ENCODE results near the gene PI16. TPM values are rescaled to one million over a fixed set of nuclear protein-coding genes. Genes with fewer than 3 reads are reported as not detected.

The PI16 gene
- total and polyA plus RNA-seq, 2 donors (not counting 1 experiment from before 2014, with no cell fraction given), result 1.4 to 7.4 TPM

DNA sequence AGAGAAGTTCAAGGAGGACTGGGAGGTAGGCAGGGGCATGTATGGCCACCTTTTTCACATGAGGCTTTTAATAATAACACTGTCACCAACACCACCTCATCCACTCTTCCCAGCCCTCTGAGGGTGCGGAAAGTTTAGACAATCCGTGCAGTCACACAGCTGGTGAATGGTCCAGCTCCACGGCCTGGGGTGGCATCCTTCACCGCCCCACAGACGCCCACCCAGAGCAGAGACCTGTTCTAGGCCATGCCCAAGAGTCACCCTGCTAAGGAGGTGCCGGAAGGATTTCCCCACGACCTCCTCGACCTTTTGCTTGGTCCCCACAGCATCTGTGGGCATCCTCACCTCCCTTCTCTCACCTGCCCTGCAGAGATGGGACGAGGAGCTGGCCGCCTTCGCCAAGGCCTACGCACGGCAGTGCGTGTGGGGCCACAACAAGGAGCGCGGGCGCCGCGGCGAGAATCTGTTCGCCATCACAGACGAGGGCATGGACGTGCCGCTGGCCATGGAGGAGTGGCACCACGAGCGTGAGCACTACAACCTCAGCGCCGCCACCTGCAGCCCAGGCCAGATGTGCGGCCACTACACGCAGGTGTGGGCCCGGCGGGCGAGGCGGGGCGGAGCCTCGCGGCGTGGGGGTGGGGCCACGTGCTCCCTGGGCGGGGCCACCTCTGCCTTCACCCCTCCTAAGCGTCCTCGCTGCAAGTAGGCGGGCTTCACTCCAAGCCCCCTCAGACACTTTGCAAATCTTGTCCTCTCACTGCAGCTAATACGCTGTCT lies 4.4 kb downstream of the PI16 start:
- ATAC-seq (ENCODE audit: low read depth) (no peak), DNase-seq (no peak)
- Mint-ChIP-seq H3K9me3 (ENCODE audit: insufficient read depth) (no peaks in the 10 kb centered on the region), H3K4me3 (no peak overlapping the region), H3K27ac (no peak overlapping the region), H3K4me1 (peaks cover 50% of the 10 kb centered on the region), H3K27me3 (no peaks in the 10 kb centered on the region)
- H3K4me2 ChIP-seq (replicated peaks; ENCODE audit: low read depth, low read length, poor library complexity, severe bottlenecking), result no peak overlapping the region
- H3K27ac ChIP-seq (ENCODE audit: low read length in 2 of 2), result no peak overlapping the region
- H3K27me3 ChIP-seq (replicated peaks in 1 of 4; ENCODE audit: control extremely low read depth in 1 of 4, control insufficient read depth in 3 of 4, insufficient read depth in 4 of 4, low read length in 3 of 4), result no peaks in the 10 kb centered on the region
- H3K9ac ChIP-seq (ENCODE audit: low read length), result no peak overlapping the region
- WGBS (ENCODE audit: insufficient coverage), result 90% methylated on average over 44 of the region's 44 CpGs
- no peaks in the 10 kb centered on the region for H3K9me3 ChIP-seq (ENCODE audit: control extremely low read depth in 1 of 3, control insufficient read depth in 2 of 3, insufficient read depth in 1 of 3, low read length in 2 of 3)
- peaks cover 34 to 45% of the 10 kb centered on the region in 2 donors for H3K4me1 ChIP-seq (ENCODE audit: control insufficient read depth in 2 of 2, insufficient read depth in 2 of 2, low read length in 2 of 2)
- no peaks in the 10 kb centered on the region for H4K20me1 ChIP-seq (ENCODE audit: control insufficient read depth, insufficient read depth, low read length, poor library complexity, severe bottlenecking)
- no peak overlapping the region for H2AFZ ChIP-seq (ENCODE audit: insufficient read depth, low read depth, low read length, poor library complexity, severe bottlenecking)
- intact Hi-C loops (cut with micrococcal nuclease), result no loop called here
- no peak overlapping the region for H3K4me3 ChIP-seq (ENCODE audit: control extremely low read depth in 1 of 5, extremely low read depth in 1 of 5, insufficient read depth in 1 of 5, low read depth in 2 of 5, low read length in 4 of 5)
- no peaks in the 10 kb centered on the region for H3K36me3 ChIP-seq (replicated peaks in 1 of 2; ENCODE audit: control extremely low read depth in 1 of 2, control insufficient read depth in 1 of 2, extremely low read depth in 1 of 2, insufficient read depth in 2 of 2, low read length in 1 of 2)
- TF ChIP-seq EZH2 (IDR thresholded peaks at IDR 0.05; ENCODE audit: borderline replicate concordance, insufficient read depth, low read depth, low read length, poor library complexity, severe bottlenecking), result no peak
- TF ChIP-seq, protein P1, sequence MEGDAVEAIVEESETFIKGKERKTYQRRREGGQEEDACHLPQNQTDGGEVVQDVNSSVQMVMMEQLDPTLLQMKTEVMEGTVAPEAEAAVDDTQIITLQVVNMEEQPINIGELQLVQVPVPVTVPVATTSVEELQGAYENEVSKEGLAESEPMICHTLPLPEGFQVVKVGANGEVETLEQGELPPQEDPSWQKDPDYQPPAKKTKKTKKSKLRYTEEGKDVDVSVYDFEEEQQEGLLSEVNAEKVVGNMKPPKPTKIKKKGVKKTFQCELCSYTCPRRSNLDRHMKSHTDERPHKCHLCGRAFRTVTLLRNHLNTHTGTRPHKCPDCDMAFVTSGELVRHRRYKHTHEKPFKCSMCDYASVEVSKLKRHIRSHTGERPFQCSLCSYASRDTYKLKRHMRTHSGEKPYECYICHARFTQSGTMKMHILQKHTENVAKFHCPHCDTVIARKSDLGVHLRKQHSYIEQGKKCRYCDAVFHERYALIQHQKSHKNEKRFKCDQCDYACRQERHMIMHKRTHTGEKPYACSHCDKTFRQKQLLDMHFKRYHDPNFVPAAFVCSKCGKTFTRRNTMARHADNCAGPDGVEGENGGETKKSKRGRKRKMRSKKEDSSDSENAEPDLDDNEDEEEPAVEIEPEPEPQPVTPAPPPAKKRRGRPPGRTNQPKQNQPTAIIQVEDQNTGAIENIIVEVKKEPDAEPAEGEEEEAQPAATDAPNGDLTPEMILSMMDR (IDR thresholded peaks at IDR 0.05), result no peak
- ChIA-PET POLR2A (no interaction called here), CTCF (no interaction called here)
- H3K79me2 ChIP-seq (ENCODE audit: control insufficient read depth, insufficient read depth, low read length), result no peaks in the 10 kb centered on the region

DNA sequence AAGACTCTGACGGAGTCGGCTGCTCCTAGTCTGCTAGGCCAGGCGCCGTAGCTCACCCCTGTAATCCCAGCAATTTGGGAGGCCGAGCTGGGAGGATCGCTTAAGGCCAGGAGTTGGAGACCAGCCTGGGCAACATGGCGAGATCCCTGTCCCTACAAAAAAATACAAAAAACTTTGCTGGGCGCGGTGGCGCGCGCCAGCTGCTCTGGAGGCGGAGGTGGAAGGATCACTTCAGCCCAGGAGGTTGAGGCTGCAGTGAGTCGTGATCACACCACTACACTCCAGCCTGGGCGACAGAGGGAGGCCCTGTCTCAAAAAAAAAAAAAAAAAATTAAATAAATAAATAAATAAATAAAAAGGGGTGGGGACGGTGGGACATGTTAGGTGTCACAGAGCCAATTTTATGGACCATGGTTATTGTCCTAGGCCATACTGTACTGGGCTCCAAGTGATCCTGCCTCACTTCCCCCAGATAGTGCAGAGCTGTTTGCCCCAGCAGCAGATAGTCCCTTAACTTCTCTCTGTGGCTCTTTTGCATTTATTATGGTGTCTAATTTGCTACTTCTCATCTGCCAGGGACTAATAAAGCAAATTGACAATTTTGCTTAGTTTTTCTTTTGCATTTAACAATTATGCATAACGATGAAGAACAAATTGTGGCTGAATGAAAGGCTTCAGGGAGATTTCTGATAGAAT lies 5.2 kb downstream of the PI16 start:
- peaks cover 34 to 45% of the 10 kb centered on the region in 2 donors for H3K4me1 ChIP-seq (ENCODE audit: control insufficient read depth in 2 of 2, insufficient read depth in 2 of 2, low read length in 2 of 2)
- Mint-ChIP-seq H3K4me3 (no peak overlapping the region), H3K27ac (no peak overlapping the region), H3K27me3 (no peaks in the 10 kb centered on the region), H3K4me1 (peaks cover 50% of the 10 kb centered on the region), H3K9me3 (ENCODE audit: insufficient read depth) (no peaks in the 10 kb centered on the region)
- H3K9ac ChIP-seq (ENCODE audit: low read length), result no peak overlapping the region
- CTCF ChIA-PET, result no interaction called here
- no peaks in the 10 kb centered on the region for H3K36me3 ChIP-seq (replicated peaks in 1 of 2; ENCODE audit: control extremely low read depth in 1 of 2, control insufficient read depth in 1 of 2, extremely low read depth in 1 of 2, insufficient read depth in 2 of 2, low read length in 1 of 2)
- H3K27ac ChIP-seq (ENCODE audit: low read length in 2 of 2), result no peak overlapping the region
- WGBS (ENCODE audit: insufficient coverage), result 95% methylated on average over 14 of the region's 17 CpGs
- no peak for TF ChIP-seq EZH2 (IDR thresholded peaks at IDR 0.05; ENCODE audit: borderline replicate concordance, insufficient read depth, low read depth, low read length, poor library complexity, severe bottlenecking)
- TF ChIP-seq, protein P1 (IDR thresholded peaks at IDR 0.05), result no peak
- H3K79me2 ChIP-seq (ENCODE audit: control insufficient read depth, insufficient read depth, low read length), result no peaks in the 10 kb centered on the region
- DNase-seq (no peak), ATAC-seq (ENCODE audit: low read depth) (no peak)
- H3K4me2 ChIP-seq (replicated peaks; ENCODE audit: low read depth, low read length, poor library complexity, severe bottlenecking), result no peak overlapping the region
- no peak overlapping the region for H3K4me3 ChIP-seq (ENCODE audit: control extremely low read depth in 1 of 5, extremely low read depth in 1 of 5, insufficient read depth in 1 of 5, low read depth in 2 of 5, low read length in 4 of 5)
- no peak overlapping the region for H2AFZ ChIP-seq (ENCODE audit: insufficient read depth, low read depth, low read length, poor library complexity, severe bottlenecking)
- no peaks in the 10 kb centered on the region for H4K20me1 ChIP-seq (ENCODE audit: control insufficient read depth, insufficient read depth, low read length, poor library complexity, severe bottlenecking)
- no peaks in the 10 kb centered on the region for H3K9me3 ChIP-seq (ENCODE audit: control extremely low read depth in 1 of 3, control insufficient read depth in 2 of 3, insufficient read depth in 1 of 3, low read length in 2 of 3)
- H3K27me3 ChIP-seq (replicated peaks in 1 of 4; ENCODE audit: control extremely low read depth in 1 of 4, control insufficient read depth in 3 of 4, insufficient read depth in 4 of 4, low read length in 3 of 4), result no peaks in the 10 kb centered on the region
- POLR2A ChIA-PET, result no interaction called here
- intact Hi-C loops (cut with micrococcal nuclease), result no loop called here

Data from B cell (primary cell).